Activated gamma-delta T cell (primary cell): ENCODE results near the gene ADAMTSL3.

Source experiments
- DNase-seq: peaks from one replicate; lab custom pipeline; 2025; lab: John Stamatoyannopoulos, UW

The ADAMTSL3 gene

DNA sequence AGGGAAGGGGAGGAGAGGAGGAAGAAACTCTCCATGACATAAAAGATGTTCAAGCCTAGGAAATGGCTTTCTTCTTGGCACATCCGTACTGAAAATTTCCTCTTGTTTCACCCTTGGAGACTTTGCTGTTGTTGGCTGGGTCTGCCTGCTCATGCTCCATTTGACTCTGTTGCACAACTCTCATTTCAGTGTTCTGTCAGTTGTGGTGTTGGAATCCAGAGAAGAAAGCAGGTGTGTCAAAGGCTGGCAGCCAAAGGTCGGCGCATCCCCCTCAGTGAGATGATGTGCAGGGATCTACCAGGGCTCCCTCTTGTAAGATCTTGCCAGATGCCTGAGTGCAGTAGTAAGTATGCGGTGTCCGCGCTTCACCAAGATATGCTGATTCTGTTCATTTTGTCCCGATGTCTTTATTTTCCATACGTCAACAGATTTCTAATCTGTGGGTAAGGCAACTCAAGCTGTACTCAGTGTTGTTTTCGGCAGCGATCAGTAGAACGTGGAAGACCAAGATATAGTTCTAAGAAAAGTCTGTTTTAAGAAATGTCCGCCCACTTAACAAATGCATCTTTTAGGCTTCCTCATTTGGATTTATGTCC lies 316.5 kb downstream of the ADAMTSL3 start:
- DNase-seq, result no peak

DNA sequence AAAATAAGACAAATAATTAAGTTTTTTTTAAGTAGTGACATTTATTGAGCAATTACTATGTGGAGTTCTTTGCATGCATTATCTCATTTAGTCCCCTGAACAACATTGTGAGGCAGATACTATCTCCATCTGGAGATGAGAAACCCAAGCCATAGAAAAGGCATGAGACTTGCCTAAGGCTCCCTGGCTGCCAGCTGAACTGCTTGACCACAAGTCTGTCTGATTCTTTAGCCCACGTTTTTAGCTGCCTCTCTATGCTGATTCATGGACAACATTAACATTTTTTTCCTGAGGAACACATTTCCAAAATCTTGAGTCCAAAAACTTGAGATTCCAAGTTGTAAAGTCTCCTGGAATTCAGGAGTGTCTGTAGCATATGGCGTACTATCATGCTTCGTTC lies 318.1 kb downstream of the ADAMTSL3 start:
- no peak for DNase-seq

DNA sequence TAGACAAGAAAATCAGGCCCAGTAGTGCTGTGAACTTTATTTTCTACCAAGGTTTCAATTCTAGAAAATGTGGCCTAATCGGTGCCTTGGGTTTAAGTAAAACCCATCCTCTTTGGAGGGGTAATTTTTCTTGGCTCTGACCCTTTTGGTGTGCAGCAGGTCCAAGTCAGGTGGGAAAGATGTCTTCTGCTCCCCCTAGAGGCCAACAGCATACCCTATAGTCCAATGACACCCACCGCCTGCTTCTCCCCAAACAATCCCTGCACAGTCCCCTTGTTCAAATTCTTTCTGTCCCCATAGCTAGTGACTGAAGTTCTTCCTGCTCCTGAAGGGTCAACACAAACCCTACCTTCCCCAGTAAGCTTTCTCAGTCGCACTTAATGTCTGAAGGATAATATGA lies 319.9 kb downstream of the ADAMTSL3 start:
- DNase-seq, result no peak

DNA sequence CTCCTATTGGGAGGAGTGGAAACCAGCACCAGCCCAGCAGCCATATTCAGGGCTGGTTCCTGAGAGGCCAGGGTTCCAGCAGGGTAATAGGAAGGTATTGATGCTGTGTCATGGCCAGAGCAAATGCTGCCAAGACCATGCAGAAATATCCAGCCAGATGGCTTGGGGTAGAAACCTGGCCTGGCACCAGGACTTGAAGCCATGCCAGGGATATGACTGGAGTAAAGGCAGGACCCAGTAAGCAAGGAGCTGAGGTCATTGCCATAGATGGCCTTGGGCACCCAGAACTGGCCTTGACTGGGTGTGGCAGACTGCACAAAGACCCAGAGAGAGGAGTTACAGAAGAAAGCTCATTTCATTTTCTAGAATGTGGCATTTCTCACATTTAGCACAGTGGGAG lies 324.1 kb downstream of the ADAMTSL3 start:
- no peak for DNase-seq

DNA sequence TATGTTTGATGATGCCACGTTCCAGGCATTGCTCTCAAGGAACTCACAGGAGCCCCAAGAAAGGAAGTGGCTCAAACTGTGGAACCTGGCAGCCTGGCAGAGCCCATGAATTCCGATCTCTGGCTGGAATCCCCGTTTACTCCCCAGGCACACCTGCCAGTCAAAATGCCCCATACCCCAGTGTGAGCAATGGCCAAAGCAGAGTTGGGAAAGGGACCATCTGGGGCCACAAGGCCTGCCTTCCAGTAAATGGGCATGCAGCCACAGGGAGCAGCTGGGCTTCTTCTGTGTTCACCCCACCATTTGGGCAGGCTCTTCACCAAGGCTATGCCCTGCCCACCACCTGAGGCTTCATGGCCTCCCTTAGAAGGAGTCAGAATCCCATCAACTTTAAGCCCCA lies 324.7 kb downstream of the ADAMTSL3 start:
- no peak for DNase-seq

DNA sequence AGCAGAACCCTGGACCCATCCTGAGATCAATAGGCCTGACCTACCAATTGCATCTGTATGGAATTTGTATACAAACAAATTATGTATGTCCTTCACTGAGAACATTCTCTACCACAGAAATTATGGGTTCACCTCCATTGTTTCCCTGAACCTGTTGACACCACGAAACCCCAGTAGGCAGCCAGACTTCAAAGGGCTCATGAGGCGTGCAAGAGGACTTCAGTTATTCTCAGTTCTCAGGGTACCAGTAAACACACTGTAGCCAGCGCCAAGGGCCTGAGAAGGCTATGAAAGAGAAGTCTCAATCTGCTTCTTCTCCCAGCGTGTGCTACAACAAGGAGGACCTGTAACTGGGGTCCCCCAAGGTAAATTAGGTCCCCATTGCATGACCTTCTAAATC lies 326.7 kb downstream of the ADAMTSL3 start:
- DNase-seq, result no peak

DNA sequence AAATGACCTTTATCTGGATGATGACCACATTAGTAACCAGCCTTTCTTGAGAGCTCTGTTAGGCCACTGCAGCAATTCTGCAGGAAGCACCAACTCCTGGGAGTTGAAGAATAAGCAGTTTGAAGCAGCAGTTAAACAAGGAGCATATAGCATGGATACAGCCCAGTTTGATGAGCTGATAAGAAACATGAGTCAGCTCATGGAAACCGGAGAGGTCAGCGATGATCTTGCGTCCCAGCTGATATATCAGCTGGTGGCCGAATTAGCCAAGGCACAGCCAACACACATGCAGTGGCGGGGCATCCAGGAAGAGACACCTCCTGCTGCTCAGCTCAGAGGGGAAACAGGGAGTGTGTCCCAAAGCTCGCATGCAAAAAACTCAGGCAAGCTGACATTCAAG lies 328.8 kb downstream of the ADAMTSL3 start:
- DNase-seq, result no peak

DNA sequence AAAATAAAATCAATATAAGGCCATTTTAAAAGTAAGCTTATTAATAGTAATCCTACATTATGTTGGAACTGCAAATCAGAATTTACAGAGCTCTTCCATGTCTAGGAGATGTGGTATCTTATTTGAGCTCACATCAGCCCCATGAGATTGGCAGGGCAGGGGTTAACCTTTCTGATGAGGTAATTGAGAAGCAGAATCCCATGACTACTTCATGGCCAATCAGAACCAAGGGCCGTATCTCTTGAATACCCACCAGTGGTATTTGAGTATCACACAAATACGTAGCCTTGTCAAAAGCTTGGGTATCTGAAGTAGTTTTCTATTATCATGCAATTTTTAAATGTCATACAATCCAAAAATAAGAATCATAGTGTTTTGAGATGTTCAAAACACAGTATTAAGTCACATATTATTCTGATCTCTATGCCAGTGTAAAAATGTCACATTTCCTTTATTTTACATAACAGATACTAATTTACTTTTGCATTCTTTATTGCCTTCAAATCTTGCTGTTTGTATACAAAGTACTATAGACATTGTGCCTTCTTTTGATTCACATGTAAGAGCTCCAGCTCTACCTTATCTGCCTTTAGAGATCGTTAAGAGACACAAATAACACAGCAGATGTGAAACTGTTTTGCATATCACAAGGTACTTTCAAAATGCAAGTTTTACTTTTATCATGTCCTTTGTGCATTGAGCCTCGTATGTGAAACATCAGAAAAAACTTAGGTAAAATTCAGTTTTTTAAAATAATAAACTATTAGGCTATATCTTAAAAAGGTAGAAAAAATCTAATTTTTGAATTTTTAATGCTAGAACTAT lies 329.9 kb downstream of the ADAMTSL3 start:
- no peak for DNase-seq

DNA sequence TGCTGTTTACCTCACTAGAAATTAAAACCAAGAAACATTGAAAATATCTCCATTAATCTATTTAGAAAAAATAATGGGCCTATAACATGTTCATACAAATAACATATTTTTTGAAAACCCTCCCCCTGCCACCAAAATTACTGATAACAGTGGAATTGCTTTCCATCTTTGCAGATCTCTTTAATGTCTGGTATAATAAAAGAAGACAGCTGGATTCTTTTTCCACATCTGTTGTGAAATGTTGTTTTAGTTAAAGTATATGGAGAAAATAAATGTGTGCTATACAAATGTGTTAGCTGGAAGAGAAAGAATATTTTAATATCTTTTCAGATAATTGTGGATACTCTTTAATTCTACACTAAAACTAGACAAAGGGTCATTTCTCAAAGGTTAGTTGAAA lies 330.7 kb downstream of the ADAMTSL3 start:
- DNase-seq, result no peak

DNA sequence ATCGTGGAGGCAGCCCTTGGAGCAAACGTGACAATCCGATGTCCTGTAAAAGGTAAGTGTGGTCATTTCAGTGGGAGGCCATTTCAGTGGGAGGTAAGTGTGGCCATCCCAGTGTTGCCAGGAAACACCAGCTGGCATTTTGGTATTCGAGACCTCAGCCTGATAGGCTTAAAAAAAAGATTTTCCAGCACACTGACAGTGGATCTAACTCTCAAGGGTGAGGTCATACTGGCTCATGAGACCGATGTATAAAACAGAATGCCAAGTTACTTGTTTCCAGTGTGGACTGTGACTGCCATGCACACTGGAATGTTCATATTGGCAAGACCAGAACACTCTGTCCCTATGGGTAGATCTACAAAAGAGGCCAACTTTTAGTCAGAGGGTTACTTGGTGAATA lies 337.2 kb downstream of the ADAMTSL3 start:
- DNase-seq, result no peak

DNA sequence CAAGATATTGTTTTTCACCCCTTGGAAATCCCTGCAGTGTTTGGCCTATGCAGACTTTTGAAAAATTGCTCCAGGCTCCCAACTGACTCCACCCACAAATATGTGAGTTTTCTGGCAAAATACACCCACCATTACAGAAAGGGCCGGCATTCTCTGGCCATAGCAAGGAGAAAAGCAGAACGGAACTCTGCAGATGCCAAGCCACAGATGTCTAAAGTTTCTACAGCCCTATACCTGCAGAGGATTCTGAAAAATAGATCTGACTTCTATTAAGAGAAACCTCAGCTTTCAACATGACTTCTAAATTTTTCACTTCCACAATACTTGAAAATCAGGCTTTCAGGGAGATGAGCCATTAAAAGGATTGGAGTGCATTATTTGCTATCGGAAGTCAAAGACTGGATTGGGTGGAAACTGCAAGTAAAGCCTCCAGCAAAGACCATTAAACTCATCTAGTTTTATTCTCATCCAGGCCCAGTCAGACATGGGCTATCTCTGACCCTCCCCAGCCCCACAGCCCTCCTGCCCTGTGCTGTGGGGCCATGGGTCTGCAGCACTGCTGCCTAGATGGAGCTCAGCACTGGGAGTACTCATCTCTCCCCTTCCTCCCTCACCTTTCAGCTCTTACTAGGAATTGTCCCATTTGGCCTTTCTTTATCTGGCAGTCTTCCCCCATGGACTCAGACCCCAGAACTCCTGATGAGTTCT lies 338.6 kb downstream of the ADAMTSL3 start:
- DNase-seq, result no peak

DNA sequence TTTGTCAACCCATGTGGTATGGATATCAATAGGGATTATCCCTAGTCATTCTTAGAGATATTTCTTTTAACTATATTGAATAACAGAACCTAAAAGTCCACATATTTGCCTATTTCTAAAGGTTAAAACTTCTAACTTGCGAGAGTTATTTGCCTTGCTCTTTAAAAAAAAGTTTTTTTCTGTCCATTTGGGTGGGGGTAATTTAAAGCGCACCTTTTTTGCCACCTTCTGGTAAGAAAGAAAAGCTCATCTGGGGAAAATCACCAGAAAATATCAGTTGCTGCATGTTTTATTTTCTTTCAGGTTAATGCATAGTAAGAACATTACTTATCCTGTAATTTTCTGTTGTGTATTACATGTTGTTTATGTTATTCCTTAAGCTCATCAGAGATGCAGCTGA lies 339.7 kb downstream of the ADAMTSL3 start:
- DNase-seq, result no peak

DNA sequence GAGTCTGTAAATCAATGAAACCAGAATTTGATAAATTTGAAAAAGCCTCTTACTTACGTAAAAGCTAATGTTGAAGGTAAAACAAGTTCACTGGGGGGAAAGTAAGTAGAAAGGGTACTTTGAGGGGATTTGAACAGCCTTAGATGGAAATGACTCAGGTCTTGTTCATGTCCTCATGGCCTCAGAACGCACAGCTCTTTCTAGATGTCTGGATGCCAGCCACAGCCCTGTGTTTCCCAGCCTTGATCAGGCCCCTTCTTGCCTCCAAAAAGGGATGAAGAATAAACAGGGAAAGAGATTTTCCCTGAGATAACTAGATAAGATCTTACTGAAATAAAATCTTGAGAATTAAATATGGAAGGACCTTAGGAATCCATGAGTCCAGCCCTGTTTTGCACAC lies 344.6 kb downstream of the ADAMTSL3 start:
- DNase-seq, result no peak

DNA sequence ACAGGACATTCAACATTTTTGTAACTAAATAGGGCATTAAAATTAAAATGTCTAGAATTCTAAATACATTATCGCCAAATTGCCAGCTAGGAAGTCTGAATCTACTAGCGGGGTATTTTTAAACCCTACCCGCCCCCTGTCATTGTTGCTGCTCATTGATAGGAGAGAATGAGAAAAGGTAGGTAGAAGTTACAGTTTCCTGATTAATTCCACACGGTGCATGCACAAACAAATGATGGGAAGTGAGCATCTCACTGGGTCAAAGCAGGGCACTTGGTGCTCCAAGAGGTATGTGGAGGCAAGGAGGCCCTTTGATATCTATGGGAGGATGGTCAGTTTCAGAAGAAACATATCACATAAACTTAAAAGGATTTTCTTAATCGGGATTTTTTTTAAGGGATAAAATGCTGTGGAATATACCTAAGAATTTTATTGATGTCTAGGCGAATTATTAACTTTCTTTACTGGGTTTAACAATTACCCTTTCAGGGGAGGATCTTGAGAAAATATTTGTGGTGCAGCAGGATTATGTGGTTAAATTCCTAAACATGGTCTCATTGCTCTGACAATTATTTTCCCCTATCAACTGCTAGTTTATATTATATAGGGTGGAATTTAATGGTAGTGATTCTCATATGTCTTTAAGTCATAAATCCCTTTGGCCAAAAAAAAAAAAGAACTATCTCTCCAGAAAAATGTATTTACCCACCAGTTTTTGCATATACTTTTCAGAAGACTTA lies 345.6 kb downstream of the ADAMTSL3 start:
- DNase-seq, result no peak

DNA sequence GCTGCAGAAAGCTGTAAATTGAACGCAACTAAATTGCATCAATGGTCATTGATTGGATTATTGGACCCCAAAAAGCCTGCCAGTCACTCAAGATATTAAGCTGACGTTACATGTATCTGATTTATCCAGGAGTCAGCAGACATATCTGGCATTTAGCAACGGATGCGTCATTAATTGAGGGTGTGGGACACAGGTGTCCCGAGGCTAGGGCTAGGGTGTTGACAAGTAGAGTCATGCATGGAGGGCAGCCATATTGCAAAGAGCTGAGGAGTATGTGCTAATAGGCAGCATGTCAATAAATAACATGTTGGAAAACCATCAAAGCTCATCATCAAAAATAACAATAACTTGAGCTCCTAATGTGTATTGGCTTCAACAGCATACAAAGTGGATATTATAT lies 347.1 kb downstream of the ADAMTSL3 start:
- DNase-seq, result no peak

DNA sequence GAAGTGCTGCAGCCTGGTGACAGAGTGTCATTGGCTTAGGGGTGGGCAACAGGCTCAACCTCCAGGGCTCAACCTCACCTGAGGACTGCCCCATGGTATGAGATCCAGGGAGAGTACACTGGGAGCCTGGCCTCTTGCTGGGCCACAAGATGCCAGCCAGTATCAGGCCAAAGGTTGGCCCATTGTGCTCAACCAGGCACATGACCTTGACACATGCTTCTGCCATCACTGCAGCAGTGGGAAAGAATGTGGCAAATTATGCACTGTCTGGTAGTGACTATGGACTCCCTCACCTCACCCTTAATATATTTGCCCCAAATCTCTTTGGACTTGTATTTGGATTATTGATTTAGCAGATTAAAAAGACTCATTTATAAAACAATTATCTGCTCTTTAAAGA lies 347.7 kb downstream of the ADAMTSL3 start:
- no peak for DNase-seq

DNA sequence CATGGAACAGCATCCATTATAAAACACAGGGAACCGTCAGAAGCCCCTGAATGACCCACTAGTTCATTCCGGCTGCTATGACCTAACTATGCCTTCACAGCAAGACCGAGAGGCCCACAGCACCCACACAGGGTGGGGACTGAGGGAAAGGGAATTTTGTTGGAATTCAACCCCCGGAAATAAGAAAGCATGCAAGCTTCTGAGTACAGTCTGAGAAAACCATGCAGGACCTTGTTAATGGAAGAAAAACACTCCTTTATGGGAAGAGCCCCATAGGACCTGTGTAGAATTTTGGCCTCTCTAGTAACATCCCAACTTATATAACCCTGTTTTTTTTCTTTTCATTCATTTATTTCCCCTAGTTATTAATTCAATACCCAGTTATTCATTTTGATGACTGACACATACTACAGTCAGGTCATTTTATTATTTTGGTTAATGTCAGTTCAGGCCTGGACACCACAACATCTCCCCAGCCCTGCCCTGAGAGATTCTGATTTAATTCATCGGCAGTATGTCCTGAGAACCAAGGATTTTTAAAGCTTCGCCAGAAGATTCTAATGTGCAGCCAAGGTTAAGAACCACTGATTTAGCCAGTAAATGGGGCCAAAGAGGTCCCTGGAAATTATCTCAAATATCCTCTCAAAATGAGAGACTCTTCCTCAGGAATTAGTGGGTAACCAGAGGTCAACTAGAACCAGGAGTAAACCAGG lies 350.0 kb downstream of the ADAMTSL3 start:
- no peak for DNase-seq

DNA sequence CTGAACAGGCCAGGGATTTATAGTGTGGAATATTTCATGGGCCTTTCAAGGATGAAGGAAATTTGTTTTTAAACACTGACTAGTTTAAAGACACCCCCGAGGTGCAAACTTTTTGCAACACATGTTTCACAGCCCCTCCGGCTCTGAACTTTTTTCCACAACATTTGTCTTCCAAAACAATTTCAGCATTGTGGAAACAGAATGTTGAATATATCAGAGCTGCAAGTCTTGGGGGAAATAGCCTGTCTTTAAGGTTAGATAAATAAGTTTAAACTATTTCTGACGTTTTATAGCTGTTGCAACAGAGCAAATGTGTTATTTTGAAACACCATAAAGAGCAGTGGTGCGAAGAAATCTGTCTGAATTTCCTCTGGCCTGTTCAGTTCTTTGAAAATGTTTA lies 352.5 kb downstream of the ADAMTSL3 start:
- no peak for DNase-seq

DNA sequence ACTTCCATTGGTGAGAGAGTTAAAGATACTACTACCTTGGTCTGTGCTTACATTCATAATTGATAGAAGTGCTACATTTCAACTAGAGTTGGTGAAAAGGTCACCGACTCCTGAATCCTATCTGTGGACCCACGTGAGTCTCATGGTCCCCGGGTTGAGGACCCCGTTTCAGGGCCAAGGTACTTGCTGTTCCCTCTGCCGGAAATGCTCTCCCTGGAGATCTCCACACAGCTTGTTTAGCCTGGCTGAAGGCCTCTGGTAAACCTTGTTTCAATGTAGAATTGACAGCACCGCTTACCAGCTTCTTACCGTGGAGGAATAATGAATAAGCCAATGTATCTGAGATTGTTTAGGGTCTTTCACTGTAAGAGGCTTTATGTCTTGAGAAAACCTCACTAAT lies 355.7 kb downstream of the ADAMTSL3 start:
- no peak for DNase-seq

DNA sequence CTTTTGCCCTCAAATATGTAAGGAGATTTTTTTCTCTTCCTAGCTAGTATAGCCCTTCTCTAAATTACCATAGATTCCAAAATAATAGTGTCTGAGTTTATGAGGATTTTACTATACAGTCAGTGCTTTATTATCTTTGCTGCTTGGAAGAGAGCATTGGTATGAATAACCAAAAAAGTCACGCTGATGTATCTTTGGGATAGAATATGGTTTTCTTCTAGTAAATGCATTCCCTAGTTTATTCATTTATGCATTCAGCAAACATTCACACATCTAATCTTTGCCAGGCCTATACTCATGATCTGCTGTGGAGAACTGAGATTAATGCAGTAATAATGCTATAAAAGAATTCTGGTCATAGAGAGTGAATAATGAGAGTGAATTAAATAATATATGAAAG lies 356.3 kb downstream of the ADAMTSL3 start:
- DNase-seq, result no peak

DNA sequence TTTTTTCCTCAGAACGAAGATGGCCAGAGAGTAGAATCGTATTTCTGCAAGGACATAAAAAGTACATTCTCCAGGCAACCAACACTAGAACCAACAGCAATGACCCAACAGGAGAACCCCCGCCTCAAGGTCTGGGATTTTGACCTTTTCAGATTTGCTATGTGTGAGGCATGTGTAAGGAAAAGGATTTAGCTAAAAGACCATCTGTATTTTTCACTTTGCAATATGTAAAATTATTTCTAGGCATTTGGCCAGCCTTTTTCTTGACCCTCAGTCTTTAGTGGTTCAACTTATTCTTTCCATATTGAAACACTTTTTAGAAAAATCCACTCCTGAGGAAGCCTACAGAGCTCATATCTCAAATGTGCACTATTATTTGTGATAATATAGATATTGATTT lies 362.4 kb downstream of the ADAMTSL3 start:
- DNase-seq, result no peak

DNA sequence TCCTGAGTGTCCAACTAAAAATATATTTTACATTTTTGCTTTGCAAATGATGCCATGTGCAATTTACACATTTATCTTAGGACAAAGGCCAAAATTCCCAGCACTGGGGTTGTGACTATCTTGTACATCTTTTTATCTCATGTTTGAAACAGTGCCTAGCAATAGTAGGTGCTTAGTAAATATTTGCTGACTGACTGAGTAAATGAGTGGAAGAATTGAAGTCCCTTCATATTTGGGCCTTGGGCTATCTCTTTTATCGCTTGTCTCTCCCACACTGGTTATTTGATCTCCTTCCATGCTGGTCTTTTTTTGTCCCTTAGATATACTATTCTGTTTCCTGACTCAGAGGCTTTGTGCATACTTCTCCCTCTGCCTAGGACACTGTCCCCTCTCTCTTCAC lies 368.6 kb downstream of the ADAMTSL3 start:
- no peak for DNase-seq
